Spleen (tissue), 11 donors: ENCODE measurements around the gene LTBP1. TPM values are rescaled to one million over a fixed set of nuclear protein-coding genes. Genes with fewer than 3 reads are reported as not detected.
"Not testable (repeated sequence)": the region's sequence is repeated elsewhere in the genome, so short reads cannot be mapped to it uniquely, and the experiment has no call there.

ENCODE experiments used
- DNase-seq: peaks from one replicate; pipeline ENCODE4 v3.0.0-alpha.2; 2020
- H3K27ac ChIP-seq, 8 donors: fragments of 200-600 bp; sonication (generic) in 7 of 8; 1 replicate in 4 of 8; 2 replicates in 4 of 8; pipeline versions ENCODE4 v1.5.0 to v1.8.0; 2016 to 2021; ENCODE audit warnings: inconsistent platforms in 4 of 8, mild to moderate bottlenecking in 4 of 8, moderate library complexity in 1 of 8
- H3K27me3 ChIP-seq, 7 donors: fragments of 200-600 bp; sonication (generic) in 6 of 7; replicated peaks in 1 of 7; 1 replicate in 4 of 7; 2 replicates in 3 of 7; pipeline versions ENCODE4 v1.5.0 to v1.8.0; 2016 to 2021; ENCODE audit warnings: inconsistent platforms in 3 of 7, mild to moderate bottlenecking in 1 of 7
- H3K36me3 ChIP-seq, 6 donors: fragments of 200-600 bp; sonication (generic) in 5 of 6; 1 replicate in 4 of 6; 2 replicates in 2 of 6; pipeline versions ENCODE4 v1.5.0 to v1.8.0; 2016 to 2021; ENCODE audit warnings: inconsistent platforms in 2 of 6
- H3K4me1 ChIP-seq, 6 donors: fragments of 200-600 bp; sonication (generic) in 5 of 6; 1 replicate in 3 of 6; 2 replicates in 3 of 6; pipeline versions ENCODE4 v1.5.0 to v1.8.0; 2016 to 2021; ENCODE audit warnings: inconsistent platforms in 3 of 6
- H3K4me3 ChIP-seq, 8 donors: fragments of 200-600 bp; sonication (generic) in 7 of 8; 1 replicate in 4 of 8; 2 replicates in 4 of 8; pipeline versions ENCODE4 v1.5.0 to v1.8.0; 2016 to 2021; ENCODE audit warnings: inconsistent platforms in 4 of 8, mild to moderate bottlenecking in 4 of 8, moderate library complexity in 2 of 8
- H3K9me3 ChIP-seq, 8 donors: fragments of 200-600 bp; sonication (generic) in 7 of 8; 1 replicate in 4 of 8; 2 replicates in 4 of 8; pipeline versions ENCODE4 v1.5.0 to v1.8.0; 2016 to 2021; ENCODE audit warnings: inconsistent platforms in 4 of 8
- CTCF ChIP-seq, 11 experiments: fragments of 200-600 bp in 7 of 11; fragments of 450-650 bp in 4 of 11; sonication (generic) in 4 of 11; IDR thresholded peaks in 8 of 11; conservative IDR thresholded peaks in 3 of 11; 1 replicate in 7 of 11; 2 replicates in 4 of 11; pipeline versions ENCODE4 v1.4.0 to v1.8.0; 2016 to 2021; ENCODE audit warnings: antibody characterized with exemption in 11 of 11, inconsistent platforms in 4 of 11, mild to moderate bottlenecking in 1 of 11
- POLR2A ChIP-seq, 3 donors: fragments of 450-650 bp; IDR thresholded peaks; one replicate each; pipeline ENCODE4 v1.5.1; 2017; ENCODE audit warnings: antibody characterized with exemption in 3 of 3, mild to moderate bottlenecking in 1 of 3
- POLR2AphosphoS5 ChIP-seq, 3 donors: sonication (generic); formaldehyde crosslinking; IDR thresholded peaks; one replicate each; pipeline ENCODE4 v1.5.1; 2017; ENCODE audit warnings: antibody characterized with exemption in 3 of 3
- WGBS, 5 donors: extraction: QIAGEN DNeasy Blood & Tissue Kit in 3 of 5; methylation state at CpG; one replicate each; pipeline versions ENCODE4 v1.1.5 to v1.1.7; 2013 to 2018; 5-methylcytosine and 5-hydroxymethylcytosine counted together
- intact Hi-C: fragments of 100-400 bp; cut with DNase I; formaldehyde crosslinking; loops from one replicate; pipeline ENCODE4 v1.15.0; 2023; ENCODE audit warnings: low total_unique reads
- polyA plus RNA-seq, 3 donors: library from polyadenylated mRNA; stranded (reverse); fragments of 200-250 nt; gene quantifications; one replicate each; pipeline ENCODE4 v1.2.1, GENCODE V29; 2013
- total RNA-seq, 7 donors: library from RNA; depleted of rRNA in 3 of 7; stranded (reverse); fragments of >200 nt in 3 of 7; fragmentation: NEBNext Ultra II Directional in 4 of 7; extraction: Animal tissue kit (Norgen Biotek cat#: 25700) in 4 of 7; gene quantifications; one replicate each; pipeline versions ENCODE4 v1.1.0 to v1.2.1, GENCODE V29; 2016 to 2021
- donor health status: healthy with polysubstance abuse.
- donor health status: DM: no; HTN: no; CAD: no; lungs with moderate emphysema.
- donor health status: DM: no; HTN: no; CAD: no.
- donor health status: Bipolar disorder and iron deficiency.
- donor health status: healthy.
- donor health status: DM: no; HTN: no; CAD: no.
- donor health status: DM: yes; HTN: yes; CAD: no.

The LTBP1 gene
- total and polyA plus RNA-seq, 10 donors: 6.8 to 28.0 (median 13.3) TPM

- Histone ChIP-seq H3K27ac (no peak overlapping the region), H3K4me1 (peaks cover 0 to 4% (median 0%) of the 10 kb centered on the region in 6 donors), H3K36me3 (no peaks in the 10 kb centered on the region), H3K9me3 (no peaks in the 10 kb centered on the region), H3K4me3 (no peak overlapping the region), H3K27me3 (no peaks in the 10 kb centered on the region)
- DNase-seq: no peak
- intact Hi-C loops: no loop called here
- 82 to 95% (median 92%) methylated on average over 4 of the region's 4 CpGs for WGBS, 5 donors
- TF ChIP-seq POLR2A (IDR thresholded peaks at IDR 0.05) (no peak), POLR2AphosphoS5 (IDR thresholded peaks at IDR 0.05) (no peak), CTCF (IDR thresholded peaks at IDR 0.05 in 8 of 11, conservative IDR thresholded peaks at IDR 0.05 in 3 of 11) (no peak)
These were observed 279.8 kb downstream of the LTBP1 start for GRCh38 chr2:33226546-33226945.

- no peak for DNase-seq
- TF ChIP-seq POLR2A (IDR thresholded peaks at IDR 0.05): no peak
- TF ChIP-seq POLR2AphosphoS5 (IDR thresholded peaks at IDR 0.05): no peak
- TF ChIP-seq CTCF (IDR thresholded peaks at IDR 0.05 in 8 of 11, conservative IDR thresholded peaks at IDR 0.05 in 3 of 11): no peak
- intact Hi-C loops: no loop called here
- H3K27ac ChIP-seq: no peak overlapping the region
- no peaks in the 10 kb centered on the region for H3K9me3 ChIP-seq
- 88 to 92% (median 91%) methylated on average over 4 of the region's 4 CpGs for WGBS, 5 donors
- no peak overlapping the region for H3K4me3 ChIP-seq
- H3K4me1 ChIP-seq: no peaks in the 10 kb centered on the region
- H3K36me3 ChIP-seq: no peaks in the 10 kb centered on the region
- H3K27me3 ChIP-seq: no peaks in the 10 kb centered on the region
These were observed 282.9 kb downstream of the LTBP1 start for GRCh38 chr2:33229646-33230045.

- H3K4me1 ChIP-seq: no peaks in the 10 kb centered on the region
- TF ChIP-seq POLR2A (IDR thresholded peaks at IDR 0.05): no peak
- no peak for TF ChIP-seq POLR2AphosphoS5 (IDR thresholded peaks at IDR 0.05)
- TF ChIP-seq CTCF (IDR thresholded peaks at IDR 0.05 in 8 of 11, conservative IDR thresholded peaks at IDR 0.05 in 3 of 11): no peak
- H3K27ac ChIP-seq: no peak overlapping the region
- H3K27me3 ChIP-seq: no peaks in the 10 kb centered on the region
- intact Hi-C loops: no loop called here
- H3K4me3 ChIP-seq: no peak overlapping the region
- no peaks in the 10 kb centered on the region for H3K9me3 ChIP-seq
- no peaks in the 10 kb centered on the region for H3K36me3 ChIP-seq
- no peak for DNase-seq
These were observed 283.4 kb downstream of the LTBP1 start for GRCh38 chr2:33230195-33230594.

- DNase-seq: no peak
- intact Hi-C loops: no loop called here
- no peak for TF ChIP-seq POLR2AphosphoS5 (IDR thresholded peaks at IDR 0.05)
- no peak for TF ChIP-seq CTCF (IDR thresholded peaks at IDR 0.05 in 8 of 11, conservative IDR thresholded peaks at IDR 0.05 in 3 of 11)
- no peak for TF ChIP-seq POLR2A (IDR thresholded peaks at IDR 0.05)
- H3K4me3 ChIP-seq: no peak overlapping the region
- WGBS, 5 donors: 69 to 87% (median 80%) methylated on average over 6 to 7 of the region's 7 CpGs
- H3K4me1 ChIP-seq: no peaks in the 10 kb centered on the region
- H3K9me3 ChIP-seq: no peaks in the 10 kb centered on the region
- H3K27ac ChIP-seq: no peak overlapping the region
- no peaks in the 10 kb centered on the region for H3K27me3 ChIP-seq
- no peaks in the 10 kb centered on the region for H3K36me3 ChIP-seq
These were observed 284.1 kb downstream of the LTBP1 start for GRCh38 chr2:33230842-33231241.

- H3K4me3 ChIP-seq, H3K36me3 ChIP-seq, intact Hi-C loops, H3K27ac ChIP-seq, H3K4me1 ChIP-seq, DNase-seq, H3K27me3 ChIP-seq, H3K9me3 ChIP-seq: not testable (repeated sequence)
- 93 to 100% (median 97%) methylated on average over 1 of the region's 1 CpG for WGBS, 5 donors
These were observed 288.8 kb downstream of the LTBP1 start for GRCh38 chr2:33235559-33235958.
